Nephron progenitor cell (in vitro differentiated cells): ENCODE results near the gene LPAR4.
"Not testable (repeated sequence)": the region's sequence is repeated elsewhere in the genome, so short reads cannot be mapped to it uniquely, and the experiment has no call there.

Experiments
- DNase-seq: peaks from one replicate; pipeline ENCODE4 v3.0.0; 2021
- H3K27ac Mint-ChIP-seq: 2 replicates; pipeline ENCODE4 v1.8.0; 2021; ENCODE audit warnings: mild to moderate bottlenecking, moderate library complexity, mixed read lengths
- H3K27me3 Mint-ChIP-seq: 2 replicates; pipeline ENCODE4 v1.8.0; 2021; ENCODE audit warnings: mild to moderate bottlenecking, low read depth, mixed read lengths; ENCODE audit not compliant: poor library complexity
- H3K36me3 Mint-ChIP-seq: 2 replicates; pipeline ENCODE4 v1.8.0; 2021; ENCODE audit warnings: low read depth, mixed read lengths
- H3K4me1 Mint-ChIP-seq: 2 replicates; pipeline ENCODE4 v1.8.0; 2021; ENCODE audit warnings: mixed read lengths
- H3K4me3 Mint-ChIP-seq: 2 replicates; pipeline ENCODE4 v1.8.0; 2021; ENCODE audit warnings: mild to moderate bottlenecking, moderate library complexity, mixed read lengths
- H3K9me3 Mint-ChIP-seq: 2 replicates; pipeline ENCODE4 v1.8.0; 2021; ENCODE audit warnings: mild to moderate bottlenecking, moderate library complexity, mixed read lengths
- TF ChIP-seq, protein P1 (sequence below): fragments of 200-600 bp; sonication (generic); IDR thresholded peaks from 2 replicates; pipeline ENCODE4 v1.5.0; 2021; ENCODE audit warnings: antibody characterized with exemption

The LPAR4 gene

DNA sequence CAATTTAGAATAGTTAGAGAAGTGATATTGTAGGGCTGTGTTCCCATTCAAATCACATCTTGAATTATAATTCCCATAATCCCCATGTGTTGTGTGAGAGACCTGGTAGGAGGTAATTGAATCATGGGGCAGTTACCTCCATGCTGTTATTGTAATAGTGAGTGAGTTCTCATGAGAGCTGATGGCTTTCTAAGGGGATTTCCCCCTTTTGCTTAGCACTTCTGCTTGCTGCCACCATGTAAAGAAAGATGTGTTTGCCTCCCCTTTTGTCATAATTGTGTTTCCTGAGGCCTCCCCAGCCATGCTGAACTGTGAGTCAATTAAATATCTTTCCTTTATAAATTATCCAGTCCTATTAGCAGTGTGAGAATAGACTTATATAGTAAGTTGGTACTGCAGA lies 53.2 kb downstream of the LPAR4 start:
- Mint-ChIP-seq H3K4me1 (no peaks in the 10 kb centered on the region), H3K36me3 (peaks cover 4% of the 10 kb centered on the region), H3K4me3 (no peak overlapping the region), H3K27me3 (no peaks in the 10 kb centered on the region), H3K9me3 (peaks cover 26% of the 10 kb centered on the region), H3K27ac (no peak overlapping the region)
- DNase-seq = no peak
- TF ChIP-seq, protein P1, sequence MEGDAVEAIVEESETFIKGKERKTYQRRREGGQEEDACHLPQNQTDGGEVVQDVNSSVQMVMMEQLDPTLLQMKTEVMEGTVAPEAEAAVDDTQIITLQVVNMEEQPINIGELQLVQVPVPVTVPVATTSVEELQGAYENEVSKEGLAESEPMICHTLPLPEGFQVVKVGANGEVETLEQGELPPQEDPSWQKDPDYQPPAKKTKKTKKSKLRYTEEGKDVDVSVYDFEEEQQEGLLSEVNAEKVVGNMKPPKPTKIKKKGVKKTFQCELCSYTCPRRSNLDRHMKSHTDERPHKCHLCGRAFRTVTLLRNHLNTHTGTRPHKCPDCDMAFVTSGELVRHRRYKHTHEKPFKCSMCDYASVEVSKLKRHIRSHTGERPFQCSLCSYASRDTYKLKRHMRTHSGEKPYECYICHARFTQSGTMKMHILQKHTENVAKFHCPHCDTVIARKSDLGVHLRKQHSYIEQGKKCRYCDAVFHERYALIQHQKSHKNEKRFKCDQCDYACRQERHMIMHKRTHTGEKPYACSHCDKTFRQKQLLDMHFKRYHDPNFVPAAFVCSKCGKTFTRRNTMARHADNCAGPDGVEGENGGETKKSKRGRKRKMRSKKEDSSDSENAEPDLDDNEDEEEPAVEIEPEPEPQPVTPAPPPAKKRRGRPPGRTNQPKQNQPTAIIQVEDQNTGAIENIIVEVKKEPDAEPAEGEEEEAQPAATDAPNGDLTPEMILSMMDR = no peak

DNA sequence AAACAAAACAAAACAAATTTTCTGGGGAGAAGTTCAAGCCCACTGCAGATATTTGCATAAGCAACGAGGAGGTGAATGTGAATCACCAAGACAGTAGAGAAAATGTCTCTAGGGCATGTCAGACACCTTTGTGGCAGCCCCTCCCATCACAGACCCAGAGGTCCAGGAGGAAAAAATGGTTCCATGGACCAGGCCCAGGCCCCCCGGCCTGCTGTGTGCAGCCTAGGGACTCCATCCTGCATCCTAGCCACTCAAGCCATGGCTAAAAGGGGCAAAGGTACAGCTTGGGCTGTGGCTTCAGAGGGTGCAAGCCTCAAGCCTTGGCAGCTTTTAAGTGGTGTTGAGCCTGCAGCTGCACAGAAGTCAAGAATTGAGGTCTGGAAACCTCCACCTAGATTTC lies 54.0 kb downstream of the LPAR4 start:
- Mint-ChIP-seq H3K4me1 (no peaks in the 10 kb centered on the region), H3K27ac (no peak overlapping the region), H3K9me3 (peaks cover 26% of the 10 kb centered on the region), H3K4me3 (no peak overlapping the region), H3K36me3 (peaks cover 4% of the 10 kb centered on the region), H3K27me3 (no peaks in the 10 kb centered on the region)
- DNase-seq = no peak
- TF ChIP-seq, protein P1 = no peak

DNA sequence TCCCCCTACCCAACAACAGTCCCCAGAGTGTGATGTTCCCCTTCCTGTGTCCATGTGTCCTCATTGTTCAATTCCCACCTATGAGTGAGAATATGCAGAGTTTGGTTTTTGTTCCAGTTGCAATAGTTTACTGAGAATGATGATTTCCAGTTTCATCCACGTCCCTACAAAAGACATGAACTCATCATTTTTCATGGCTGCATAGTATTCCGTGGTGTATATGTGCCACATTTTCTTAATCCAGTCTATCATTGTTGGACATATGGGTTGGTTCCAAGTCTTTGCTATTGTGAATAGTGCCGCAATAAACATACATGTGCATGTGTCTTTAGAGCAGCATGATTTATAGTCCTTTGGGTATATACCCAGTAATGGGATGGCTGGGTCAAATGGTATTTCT lies 55.0 kb downstream of the LPAR4 start:
- H3K36me3 Mint-ChIP-seq, H3K27me3 Mint-ChIP-seq, DNase-seq, H3K4me3 Mint-ChIP-seq, H3K4me1 Mint-ChIP-seq, H3K27ac Mint-ChIP-seq: not testable (repeated sequence)
- H3K9me3 Mint-ChIP-seq = peaks cover 26% of the 10 kb centered on the region
